Common myeloid progenitor, CD34-positive (primary cell): Measurements from ENCODE around the gene ZSWIM9.

Experiments
- CTCF ChIA-PET: fragments of 350-600 bp; sonication (Branson Sonifier 250); formaldehyde crosslinking; loops from one replicate; lab custom pipeline; 2021; ENCODE audit warnings: antibody characterized with exemption; lab: Charles Lee
- POLR2A ChIA-PET: fragments of 350-600 bp; sonication (Branson Sonifier 250); formaldehyde crosslinking; loops from one replicate; lab custom pipeline; 2021; ENCODE audit warnings: antibody characterized with exemption; lab: Charles Lee
- DNase-seq, 3 donors: peaks; one replicate each; pipeline versions ENCODE4 v3.0.0 to v3.0.0-alpha.2; 2013
- H3K27ac ChIP-seq, 2 experiments: 1 replicate in 1 of 2; 2 replicates in 1 of 2; pipeline ENCODE4 v1.7.0; 2013; ENCODE audit warnings: inconsistent platforms in 2 of 2, low read length in 2 of 2, mild to moderate bottlenecking in 2 of 2, low read depth in 1 of 2, moderate library complexity in 1 of 2; ENCODE audit not compliant: severe bottlenecking in 2 of 2, insufficient read depth in 1 of 2, poor library complexity in 1 of 2
- H3K27me3 ChIP-seq, 5 experiments: replicated peaks in 2 of 5; 1 replicate in 3 of 5; 2 replicates in 2 of 5; pipeline versions ENCODE4 v1.6.1 to v1.7.0; 2013; ENCODE audit warnings: low read length in 4 of 5, mild to moderate bottlenecking in 2 of 5, moderate library complexity in 2 of 5, inconsistent platforms in 1 of 5; ENCODE audit not compliant: insufficient read depth in 5 of 5, control insufficient read depth in 4 of 5
- H3K36me3 ChIP-seq, 4 experiments: 1 replicate in 2 of 4; 2 replicates in 2 of 4; pipeline versions ENCODE4 v1.6.1 to v1.7.0; 2013; ENCODE audit warnings: low read length in 3 of 4, control low read depth in 1 of 4, mild to moderate bottlenecking in 1 of 4; ENCODE audit not compliant: control insufficient read depth in 4 of 4, insufficient read depth in 4 of 4
- H3K4me1 ChIP-seq, 4 experiments: 1 replicate in 3 of 4; 2 replicates in 1 of 4; pipeline versions ENCODE4 v1.6.1 to v1.7.1; 2013; ENCODE audit warnings: low read length in 3 of 4, mild to moderate bottlenecking in 3 of 4, control low read depth in 1 of 4, inconsistent platforms in 1 of 4, moderate library complexity in 1 of 4; ENCODE audit not compliant: control insufficient read depth in 4 of 4, insufficient read depth in 4 of 4; ENCODE audit errors: control extremely low read depth in 1 of 4
- H3K4me3 ChIP-seq, 7 experiments: 1 replicate in 4 of 7; 2 replicates in 3 of 7; pipeline versions ENCODE4 v1.5.1 to v1.7.0; 2013; ENCODE audit warnings: mild to moderate bottlenecking in 7 of 7, low read length in 6 of 7, moderate library complexity in 6 of 7, inconsistent platforms in 2 of 7, low read depth in 2 of 7, control low read depth in 1 of 7; ENCODE audit not compliant: insufficient read depth in 4 of 7, control insufficient read depth in 1 of 7; ENCODE audit errors: extremely low read depth in 1 of 7
- H3K9me3 ChIP-seq, 5 experiments: 1 replicate in 4 of 5; 2 replicates in 1 of 5; pipeline versions ENCODE4 v1.6.1 to v1.7.1; 2013; ENCODE audit warnings: low read length in 4 of 5, mild to moderate bottlenecking in 2 of 5, inconsistent platforms in 1 of 5, low read depth in 1 of 5, moderate library complexity in 1 of 5; ENCODE audit not compliant: control insufficient read depth in 4 of 5, insufficient read depth in 2 of 5; ENCODE audit errors: control extremely low read depth in 1 of 5
- WGBS: methylation state at CpG from one replicate; pipeline ENCODE4 v1.1.5; 2013; ENCODE audit not compliant: insufficient coverage; 5-methylcytosine and 5-hydroxymethylcytosine counted together

The ZSWIM9 gene

GRCh38 chr19:48149430-48149829 lies 21.1 kb upstream of the ZSWIM9 start:
- H3K9me3 ChIP-seq, result no peaks in the 10 kb centered on the region
- ChIA-PET CTCF (interaction anchor here (1.2 to 7.4 kb wide), 2 partner anchors 15 to 40 kb away, joined by 4 to 85 read pairs; partner anchors contain the start of gene PLA2G4C), POLR2A (interaction anchor here (0.7 kb wide), 1 partner anchor 63 kb away, joined by 8 read pairs; no protein-coding TSS in a partner anchor)
- 83% methylated on average over 4 of the region's 6 CpGs for WGBS
- no peak overlapping the region for H3K27ac ChIP-seq
- H3K4me3 ChIP-seq, result no peak overlapping the region
- no peaks in the 10 kb centered on the region for H3K27me3 ChIP-seq
- H3K4me1 ChIP-seq, result no peaks in the 10 kb centered on the region
- H3K36me3 ChIP-seq, result peaks cover 12 to 69% (median 35%) of the 10 kb centered on the region in 4 experiments
- no peak for DNase-seq

- POLR2A ChIA-PET, result no interaction called here
- DNase-seq, result peak; percentile 68 to 82 (median 81)
- H3K9me3 ChIP-seq, result no peaks in the 10 kb centered on the region
- 14% methylated on average over 5 of the region's 8 CpGs for WGBS
- H3K36me3 ChIP-seq, result peaks cover 16 to 75% (median 31%) of the 10 kb centered on the region in 4 experiments
- H3K4me3 ChIP-seq, result no peak overlapping the region
- CTCF ChIA-PET, result interaction anchor here (0.9 to 7.4 kb wide), 10 partner anchors 11 to 191 kb away, joined by 3 to 85 read pairs (median 4); partner anchors contain the start of gene PLA2G4C
- H3K4me1 ChIP-seq, result no peaks in the 10 kb centered on the region
- H3K27me3 ChIP-seq, result no peaks in the 10 kb centered on the region
- no peak overlapping the region for H3K27ac ChIP-seq
These were observed 17.9 kb upstream of the ZSWIM9 start for GRCh38 chr19:48152551-48152950.

- WGBS, result 92% methylated on average over 9 of the region's 9 CpGs
- no peaks in the 10 kb centered on the region for H3K4me1 ChIP-seq
- peak overlapping the region in 1 of 2 experiments; percentile 49 for H3K27ac ChIP-seq
- ChIA-PET CTCF (interaction anchor here (0.8 to 7.4 kb wide), 8 partner anchors 15 to 192 kb away, joined by 3 to 85 read pairs (median 4); partner anchors contain the start of gene PLA2G4C), POLR2A (interaction anchor here (0.5 kb wide), 1 partner anchor 180 kb away, joined by 3 read pairs; no protein-coding TSS in a partner anchor)
- DNase-seq, result no peak
- H3K36me3 ChIP-seq, result peaks cover 16 to 75% (median 35%) of the 10 kb centered on the region in 4 experiments
- no peaks in the 10 kb centered on the region for H3K9me3 ChIP-seq
- H3K4me3 ChIP-seq, result no peak overlapping the region
- H3K27me3 ChIP-seq, result no peaks in the 10 kb centered on the region
These were observed 16.5 kb upstream of the ZSWIM9 start for GRCh38 chr19:48154003-48154402.

GRCh38 chr19:48158210-48158790 lies 12.2 kb upstream of the ZSWIM9 start:
- ChIA-PET CTCF (interaction anchor here (1.5 kb wide), 1 partner anchor 53 kb away, joined by 3 read pairs; no protein-coding TSS in a partner anchor), POLR2A (no interaction called here)
- no peaks in the 10 kb centered on the region for H3K9me3 ChIP-seq
- no peak overlapping the region for H3K4me3 ChIP-seq
- DNase-seq, result no peak
- H3K27ac ChIP-seq, result no peak overlapping the region
- H3K27me3 ChIP-seq, result no peaks in the 10 kb centered on the region
- H3K4me1 ChIP-seq, result no peaks in the 10 kb centered on the region
- peaks cover 14 to 74% (median 38%) of the 10 kb centered on the region in 4 experiments for H3K36me3 ChIP-seq
- 89% methylated on average over 12 of the region's 12 CpGs for WGBS

GRCh38 chr19:48168689-48169088 lies 1.8 kb upstream of the ZSWIM9 start:
- DNase-seq, result no peak
- WGBS, result no CpG with 5 or more reads among the region's 5 CpGs
- CTCF ChIA-PET, result interaction anchor here (0.6 to 0.8 kb wide), 2 partner anchors 15 to 16 kb away, joined by 3 to 5 read pairs; no protein-coding TSS in a partner anchor
- Histone ChIP-seq H3K4me3 (peak overlapping the region in 1 of 7 experiments; percentile 91), H3K27me3 (no peaks in the 10 kb centered on the region), H3K36me3 (peaks cover 4 to 25% (median 10%) of the 10 kb centered on the region in 4 experiments), H3K27ac (no peak overlapping the region), H3K9me3 (no peaks in the 10 kb centered on the region), H3K4me1 (peaks cover 8 to 20% (median 12%) of the 10 kb centered on the region in 4 experiments)
- POLR2A ChIA-PET, result no interaction called here

GRCh38 chr19:48169578-48169938 lies 922 bp upstream of the ZSWIM9 start:
- CTCF ChIA-PET, result interaction anchor here (0.8 kb wide), 1 partner anchor 16 kb away, joined by 3 read pairs; no protein-coding TSS in a partner anchor
- peaks cover 8 to 20% (median 12%) of the 10 kb centered on the region in 4 experiments for H3K4me1 ChIP-seq
- H3K4me3 ChIP-seq, result peak overlapping the region; percentile 79 to 98 (median 86)
- H3K27me3 ChIP-seq, result no peaks in the 10 kb centered on the region
- peak overlapping the region in 1 of 2 experiments; percentile 84 for H3K27ac ChIP-seq
- peaks cover 5 to 27% (median 15%) of the 10 kb centered on the region in 4 experiments for H3K36me3 ChIP-seq
- POLR2A ChIA-PET, result no interaction called here
- 0% methylated on average over 2 of the region's 15 CpGs for WGBS
- peak; percentile 72 to 78 (median 74) for DNase-seq
- H3K9me3 ChIP-seq, result no peaks in the 10 kb centered on the region
